GM12864 (cell line): Measurements from ENCODE around the gene TRIM24.
A peak's percentile ranks its signal among the peaks of the same experiment; 100 is the strongest.
"Not testable (repeated sequence)": the region's sequence is repeated elsewhere in the genome, so short reads cannot be mapped to it uniquely, and the experiment has no call there.

Source experiments
- DNase-seq: peaks from one replicate; pipeline ENCODE4 v3.0.0-alpha.2; 2011; ENCODE audit warnings: low read depth
- H3K4me3 ChIP-seq: 2 replicates; pipeline ENCODE4 v1.5.1; 2011; ENCODE audit warnings: mild to moderate bottlenecking, low read depth, low read length, control low read depth
- TF ChIP-seq, protein P1 (sequence below): IDR thresholded peaks from 2 replicates; pipeline ENCODE4 v1.5.1; 2011; ENCODE audit warnings: low read depth, mild to moderate bottlenecking, moderate library complexity, low read length, control low read depth, inconsistent platforms; ENCODE audit errors: missing control alignments

Gene TRIM24

DNA sequence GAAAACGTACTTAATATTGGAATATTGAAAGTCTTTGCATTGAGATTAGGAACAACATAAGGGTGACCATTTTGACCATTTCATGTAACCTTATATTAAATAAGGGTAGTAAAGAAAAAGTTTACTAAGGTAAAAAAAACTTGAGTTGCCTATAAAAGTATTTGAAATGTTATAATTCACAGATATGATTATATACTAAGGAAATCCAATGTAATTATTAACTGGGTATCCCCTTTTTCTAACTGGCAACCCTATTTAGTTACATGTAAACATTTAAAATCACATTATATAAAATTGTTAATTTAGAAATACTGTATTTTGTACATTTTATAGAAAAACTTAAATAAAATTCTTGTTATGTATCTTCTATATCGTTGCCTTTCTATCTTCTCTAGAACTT, 64.2 kb downstream of the TRIM24 start:
- TF ChIP-seq, protein P1, sequence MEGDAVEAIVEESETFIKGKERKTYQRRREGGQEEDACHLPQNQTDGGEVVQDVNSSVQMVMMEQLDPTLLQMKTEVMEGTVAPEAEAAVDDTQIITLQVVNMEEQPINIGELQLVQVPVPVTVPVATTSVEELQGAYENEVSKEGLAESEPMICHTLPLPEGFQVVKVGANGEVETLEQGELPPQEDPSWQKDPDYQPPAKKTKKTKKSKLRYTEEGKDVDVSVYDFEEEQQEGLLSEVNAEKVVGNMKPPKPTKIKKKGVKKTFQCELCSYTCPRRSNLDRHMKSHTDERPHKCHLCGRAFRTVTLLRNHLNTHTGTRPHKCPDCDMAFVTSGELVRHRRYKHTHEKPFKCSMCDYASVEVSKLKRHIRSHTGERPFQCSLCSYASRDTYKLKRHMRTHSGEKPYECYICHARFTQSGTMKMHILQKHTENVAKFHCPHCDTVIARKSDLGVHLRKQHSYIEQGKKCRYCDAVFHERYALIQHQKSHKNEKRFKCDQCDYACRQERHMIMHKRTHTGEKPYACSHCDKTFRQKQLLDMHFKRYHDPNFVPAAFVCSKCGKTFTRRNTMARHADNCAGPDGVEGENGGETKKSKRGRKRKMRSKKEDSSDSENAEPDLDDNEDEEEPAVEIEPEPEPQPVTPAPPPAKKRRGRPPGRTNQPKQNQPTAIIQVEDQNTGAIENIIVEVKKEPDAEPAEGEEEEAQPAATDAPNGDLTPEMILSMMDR, result no peak
- no peak overlapping the region for H3K4me3 ChIP-seq
- no peak for DNase-seq

DNA sequence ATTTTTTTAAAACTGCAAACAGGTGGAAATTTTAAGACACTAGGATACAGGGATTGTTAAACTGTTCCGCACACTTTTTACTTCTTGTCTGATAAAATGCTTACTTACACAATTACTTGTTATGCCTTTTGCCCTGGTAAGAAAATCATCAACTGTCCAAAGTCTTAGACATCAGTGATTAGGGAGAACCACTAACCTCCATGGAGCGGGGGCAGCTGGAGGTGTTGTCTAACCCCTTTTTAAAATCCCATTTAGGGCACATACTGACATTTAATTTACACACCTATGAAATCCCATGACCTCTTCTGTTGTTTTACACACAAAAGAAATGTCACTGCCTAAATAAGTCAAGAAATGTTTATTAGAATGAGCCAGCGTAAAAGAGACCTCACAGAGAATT, 65.7 kb downstream of the TRIM24 start:
- DNase-seq, result no peak
- no peak overlapping the region for H3K4me3 ChIP-seq
- TF ChIP-seq, protein P1, result no peak

DNA sequence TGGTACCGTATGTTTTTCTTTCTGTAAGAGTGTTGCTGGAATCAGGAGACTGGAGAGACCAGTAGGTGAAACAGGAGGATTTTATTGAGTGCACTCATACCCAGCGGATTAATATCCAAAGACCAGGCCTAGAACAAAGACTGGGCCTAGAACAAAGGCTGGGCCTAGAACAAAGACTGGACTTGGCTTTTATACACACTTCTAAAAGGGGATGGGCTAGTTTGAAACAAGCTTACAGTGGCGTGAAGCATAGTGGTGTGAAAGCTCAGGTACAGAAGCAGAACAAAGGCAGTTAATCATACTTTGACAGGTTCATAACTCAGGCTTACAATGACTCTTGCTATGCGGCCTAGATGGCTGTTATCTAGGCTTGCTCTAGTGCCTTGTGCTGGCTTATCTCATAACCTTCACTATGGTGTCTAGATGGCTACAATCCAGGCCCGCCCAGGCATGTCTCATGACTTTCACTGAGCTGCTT, 67.7 kb downstream of the TRIM24 start:
- DNase-seq, result no peak
- TF ChIP-seq, protein P1, result no peak
- H3K4me3 ChIP-seq, result no peak overlapping the region

DNA sequence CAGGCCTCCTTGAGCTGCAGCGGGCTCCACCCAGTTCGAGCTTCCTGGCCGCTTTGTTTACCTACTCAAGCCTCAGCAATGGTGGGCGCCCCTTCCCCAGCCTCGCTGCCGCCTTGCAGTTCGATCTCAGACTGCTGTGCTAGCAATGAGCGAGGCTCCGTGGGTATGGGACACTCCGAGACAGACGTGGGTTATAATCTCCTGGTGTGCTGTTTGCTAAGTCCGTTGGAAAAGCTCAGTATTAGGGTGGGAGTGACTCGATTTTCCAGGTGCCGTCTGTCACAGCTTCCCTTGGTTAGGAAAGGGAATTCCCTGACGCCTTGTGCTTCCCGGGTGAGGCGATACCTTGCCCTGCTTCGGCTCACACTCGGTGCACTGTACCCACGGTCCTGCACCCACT, 76.8 kb downstream of the TRIM24 start:
- DNase-seq, result not testable (repeated sequence)

DNA sequence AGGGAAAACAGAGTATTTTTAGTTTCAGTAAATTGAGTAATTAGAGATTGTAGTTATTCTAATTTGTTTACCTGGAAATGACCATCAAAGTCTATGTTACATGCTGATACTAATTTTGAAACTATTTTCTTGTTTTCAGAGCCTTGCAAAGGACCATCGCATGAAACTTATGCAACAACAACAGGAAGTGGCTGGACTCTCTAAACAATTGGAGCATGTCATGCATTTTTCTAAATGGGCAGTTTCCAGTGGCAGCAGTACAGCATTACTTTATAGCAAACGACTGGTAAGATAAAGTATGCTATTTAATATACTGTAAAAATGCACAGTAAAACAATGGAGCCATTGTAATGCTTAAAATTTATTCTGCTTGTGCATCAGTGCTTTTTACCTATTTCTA, 78.5 kb downstream of the TRIM24 start:
- no peak for DNase-seq
- no peak overlapping the region for H3K4me3 ChIP-seq
- TF ChIP-seq, protein P1, result no peak

More for the DNA sequence above, 76.8 kb downstream of the TRIM24 start:
- H3K4me3 ChIP-seq, result not testable (repeated sequence)

DNA sequence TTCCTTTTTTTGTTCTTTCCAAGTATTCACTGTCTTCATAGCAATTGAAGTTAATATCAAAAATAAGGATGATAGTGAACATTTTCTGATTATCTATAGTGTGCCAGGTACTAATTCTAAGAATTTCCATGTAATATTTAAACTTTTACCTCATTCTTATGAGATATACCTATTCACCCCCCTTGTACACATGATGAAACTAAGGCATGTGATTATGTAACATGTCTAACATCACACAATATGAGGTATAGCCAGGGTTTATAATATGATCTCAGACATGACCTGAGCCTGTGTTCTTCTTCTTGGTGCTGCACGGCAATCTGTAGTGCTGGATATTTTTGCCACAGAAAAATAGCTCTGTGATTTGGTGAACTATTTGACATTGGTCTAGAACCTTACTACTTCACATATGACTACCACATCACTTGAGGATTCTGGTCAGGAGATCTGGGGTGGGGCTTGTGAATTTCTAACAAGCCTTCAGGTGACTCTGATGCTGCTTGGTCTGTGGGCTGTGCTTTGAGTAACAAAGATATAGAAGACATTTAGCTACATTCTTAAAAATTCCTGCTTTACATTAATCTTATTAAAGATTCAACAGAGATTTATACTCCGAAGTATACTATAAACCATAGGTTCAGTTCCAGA, 79.1 kb downstream of the TRIM24 start:
- TF ChIP-seq, protein P1, result no peak
- DNase-seq, result no peak
- no peak overlapping the region for H3K4me3 ChIP-seq

DNA sequence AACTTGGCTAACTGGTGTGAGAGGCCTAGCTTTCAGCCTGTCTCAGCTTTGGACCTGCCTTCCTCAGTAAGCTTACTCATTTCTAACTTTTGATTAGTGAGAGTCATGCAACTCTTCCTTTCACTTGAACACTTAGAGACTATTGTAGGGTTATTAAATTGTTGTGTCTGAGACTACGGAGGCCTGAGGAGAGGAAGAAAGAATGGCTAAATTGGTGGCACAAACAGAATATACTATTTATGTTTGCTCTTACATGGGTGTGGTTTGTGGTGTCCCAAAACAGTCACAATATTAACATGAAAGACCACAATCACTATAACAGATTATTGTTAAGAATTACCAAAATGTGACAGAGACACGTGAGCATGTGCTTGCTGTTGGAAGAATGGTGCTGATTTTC, 82.1 kb downstream of the TRIM24 start:
- TF ChIP-seq, protein P1, result no peak
- DNase-seq, result peak; percentile 7
- no peak overlapping the region for H3K4me3 ChIP-seq
